Renal pelvis (tissue), 4 donors: Measurements from ENCODE around the gene C5orf15. TPM values are rescaled to one million over a fixed set of nuclear protein-coding genes. Genes with fewer than 3 reads are reported as not detected.
"Not testable (repeated sequence)": the region's sequence is repeated elsewhere in the genome, so short reads cannot be mapped to it uniquely, and the experiment has no call there.

Experiments used
- DNase-seq: peaks from one replicate; pipeline ENCODE4 v3.0.0-alpha.2; 2013
- polyA plus RNA-seq, 3 donors: library from polyadenylated mRNA; unstranded; fragments of 120-200 nt; gene quantifications; one replicate each; pipeline ENCODE4 v1.2.1, GENCODE V29; 2013; ENCODE audit not compliant: insufficient read length in 3 of 3

C5orf15 gene
- polyA plus RNA-seq, 3 donors, result 131 to 142 (median 132) TPM

DNA sequence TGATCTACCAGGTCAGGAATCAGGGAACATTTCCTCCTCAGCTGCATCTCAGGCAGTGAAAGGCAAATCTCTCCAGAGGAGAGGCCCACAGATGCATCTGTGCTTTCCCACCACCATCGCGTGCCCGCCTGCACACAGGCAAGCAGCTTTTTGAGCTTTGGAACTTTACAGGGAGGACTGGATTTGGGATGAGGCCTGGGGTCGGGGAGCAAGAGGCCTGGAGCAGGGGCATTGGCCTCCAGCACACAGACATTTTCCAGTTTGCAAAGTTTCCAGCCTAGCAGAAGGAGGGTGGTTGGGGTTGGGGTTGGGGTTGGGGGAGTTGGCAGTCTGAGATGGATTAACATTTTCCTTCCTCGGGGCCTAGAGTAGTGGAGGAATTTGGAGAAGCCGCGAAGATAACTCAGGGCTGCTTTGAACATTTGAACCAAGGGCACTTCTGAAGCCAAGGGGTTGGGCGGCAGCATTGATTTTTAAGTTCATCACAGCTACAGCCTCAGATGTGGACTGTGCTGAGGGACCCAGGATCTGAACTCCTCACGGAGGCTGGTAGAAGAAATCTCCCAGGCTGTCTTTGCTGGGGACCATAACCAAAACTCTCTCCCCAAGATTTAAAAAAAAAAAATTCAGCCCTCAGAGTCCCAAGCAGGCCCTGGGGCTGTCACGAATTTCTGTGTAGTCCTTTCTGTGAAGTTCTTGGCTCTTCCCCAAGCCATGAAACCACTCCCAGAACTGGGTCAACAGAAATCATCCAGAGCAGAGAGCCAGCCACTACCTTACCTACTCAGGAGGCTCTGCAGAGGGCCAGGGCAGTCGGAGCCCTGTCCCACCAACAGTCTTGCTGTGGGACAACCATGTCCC, 25.6 kb downstream of the C5orf15 start:
- DNase-seq, result no peak

DNA sequence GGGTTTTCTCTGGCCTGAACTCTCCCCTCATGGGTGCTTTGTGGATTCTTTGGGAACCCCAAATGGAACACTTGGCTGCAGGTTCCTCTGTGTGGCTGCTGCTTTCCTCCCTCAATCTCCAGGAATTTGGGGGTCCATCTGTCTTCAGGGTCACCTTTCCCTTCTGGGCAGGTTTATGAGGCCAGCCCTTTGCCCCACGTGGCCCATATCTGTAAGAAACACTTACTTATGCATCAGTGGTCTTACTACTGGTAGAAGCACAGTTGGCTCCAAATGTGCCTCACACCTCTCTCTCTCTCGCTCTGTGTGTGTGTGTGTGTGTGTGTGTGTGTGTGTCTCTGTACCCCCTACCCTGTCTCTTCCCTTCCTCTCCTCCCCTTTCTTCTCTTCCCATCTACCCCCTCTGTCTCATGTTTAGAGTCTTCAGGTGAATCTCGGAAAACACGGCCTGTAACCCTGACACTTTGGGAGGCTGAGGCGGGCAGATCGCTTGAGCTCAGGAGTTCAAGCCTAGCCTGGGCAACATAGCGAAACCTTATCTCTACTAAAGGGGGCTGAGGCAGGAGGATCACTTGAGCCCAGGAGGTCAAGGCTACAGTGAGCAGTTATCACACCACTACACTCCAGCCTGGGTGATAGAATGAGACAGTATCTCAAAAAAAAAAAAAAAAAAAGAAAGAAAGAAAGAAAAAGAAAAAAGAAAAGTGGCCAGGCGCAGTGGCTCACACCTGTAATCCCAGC, 26.8 kb downstream of the C5orf15 start:
- DNase-seq, result no peak

DNA sequence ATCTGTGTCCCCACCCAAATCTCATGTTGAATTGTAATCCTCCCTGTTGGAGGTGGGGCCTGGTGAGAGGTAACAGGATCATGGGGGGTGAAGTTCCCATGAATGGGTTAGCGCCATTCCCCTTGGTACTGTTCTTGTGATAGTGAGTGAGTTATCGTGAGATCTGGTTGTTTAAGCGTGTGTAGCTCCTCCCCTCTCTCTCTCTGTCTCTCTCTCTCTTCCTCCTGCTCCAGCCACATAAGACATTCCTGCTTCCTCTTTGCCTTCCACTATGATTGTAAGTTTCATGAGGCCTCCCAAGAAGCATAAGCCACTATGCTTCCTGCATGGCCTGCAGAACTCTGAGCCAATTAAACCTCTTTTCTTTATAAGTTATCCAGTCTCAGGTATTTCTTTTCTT, 28.8 kb downstream of the C5orf15 start:
- DNase-seq, result no peak

DNA sequence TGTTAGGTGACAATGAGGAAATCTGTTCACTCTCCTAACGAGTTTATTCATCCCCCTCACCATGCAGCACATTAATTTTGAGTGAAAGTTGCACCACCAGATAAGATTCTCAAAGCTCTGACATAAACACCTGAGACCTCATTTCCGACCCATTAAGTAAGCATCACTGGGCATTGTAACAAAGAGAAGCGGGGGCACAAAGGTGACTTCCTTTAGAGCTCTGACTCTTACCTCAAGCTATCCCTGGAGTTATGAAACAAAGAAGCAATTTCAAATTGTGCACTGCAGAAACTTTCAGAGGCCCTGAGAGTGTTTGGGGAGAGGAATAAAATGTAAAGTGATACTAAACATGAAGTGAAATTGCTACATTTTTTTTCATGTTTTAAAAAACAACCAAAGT, 29.5 kb downstream of the C5orf15 start:
- DNase-seq, result no peak

DNA sequence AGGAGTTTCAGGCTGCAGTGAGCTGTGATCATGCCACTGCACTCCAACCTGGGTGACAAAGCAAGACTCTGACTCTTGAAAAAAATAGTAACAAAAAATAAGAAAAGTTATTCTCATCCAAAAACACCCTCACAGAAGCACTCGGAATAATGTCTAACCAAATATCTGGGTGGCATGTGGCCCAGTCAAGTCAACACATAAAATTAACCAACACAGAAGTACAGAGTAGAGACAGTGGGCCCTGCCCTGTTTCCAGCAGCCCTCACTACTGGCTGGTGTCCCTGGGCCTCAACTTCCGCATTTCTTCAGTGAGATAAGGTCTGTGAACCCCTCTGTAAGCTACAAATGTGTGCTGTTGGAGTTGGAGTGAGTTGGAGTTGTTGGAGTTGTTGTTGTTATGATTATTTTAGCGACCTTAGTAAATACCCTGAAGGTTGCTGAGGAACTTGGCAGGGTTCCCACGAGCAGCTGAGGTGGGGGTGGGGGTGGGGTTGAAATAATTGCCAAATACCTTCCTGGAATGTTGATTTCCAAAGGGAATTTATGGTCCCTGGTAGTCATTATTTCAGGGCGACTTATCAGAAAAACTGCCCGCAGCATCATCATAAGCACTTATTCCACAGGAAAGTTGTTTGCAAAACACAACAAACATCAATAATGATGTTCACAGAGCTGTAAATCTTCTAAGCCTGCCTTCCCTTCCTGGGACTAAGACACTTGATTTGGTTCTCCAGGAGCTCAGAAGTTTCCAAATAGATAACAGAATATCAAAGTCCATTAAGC, 30.2 kb downstream of the C5orf15 start:
- DNase-seq, result no peak

DNA sequence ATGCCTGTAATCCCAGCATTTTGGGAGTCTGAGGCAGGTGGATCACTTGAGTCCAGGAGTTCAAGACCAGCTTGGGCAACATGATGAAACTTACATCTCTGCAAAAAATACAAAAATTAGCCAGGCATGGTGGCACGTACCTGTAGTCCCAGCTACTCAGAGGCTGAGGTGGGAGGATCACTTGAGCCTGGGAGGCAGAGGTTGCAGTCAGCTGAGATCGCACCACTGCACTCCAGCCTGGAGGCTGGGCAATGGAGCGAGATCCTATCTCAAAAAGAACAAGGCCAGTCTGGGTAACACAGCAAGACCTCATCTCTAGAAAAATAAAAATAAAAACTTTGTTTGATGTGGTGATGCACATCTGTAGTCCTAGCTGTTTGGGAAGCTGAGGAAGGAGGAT, 30.8 kb downstream of the C5orf15 start:
- DNase-seq, result not testable (repeated sequence)

DNA sequence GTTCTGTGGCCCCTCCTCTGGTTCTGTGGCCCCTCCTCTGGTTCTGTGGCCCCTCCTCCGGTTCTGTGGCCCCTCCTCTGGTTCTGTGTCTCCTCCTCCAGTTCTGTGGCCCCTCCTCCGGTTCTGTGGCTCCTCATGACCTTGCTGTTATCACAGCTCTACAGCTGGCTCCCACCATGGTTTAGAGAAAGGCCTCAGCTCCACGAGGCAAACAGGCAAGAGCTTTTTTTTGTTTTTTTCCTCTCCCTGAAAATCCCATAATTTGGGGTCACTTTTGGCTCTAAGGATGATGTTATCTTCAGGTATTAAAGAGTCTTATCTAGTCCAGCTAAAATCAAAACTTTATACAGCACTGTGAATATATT, 31.8 kb downstream of the C5orf15 start:
- no peak for DNase-seq

DNA sequence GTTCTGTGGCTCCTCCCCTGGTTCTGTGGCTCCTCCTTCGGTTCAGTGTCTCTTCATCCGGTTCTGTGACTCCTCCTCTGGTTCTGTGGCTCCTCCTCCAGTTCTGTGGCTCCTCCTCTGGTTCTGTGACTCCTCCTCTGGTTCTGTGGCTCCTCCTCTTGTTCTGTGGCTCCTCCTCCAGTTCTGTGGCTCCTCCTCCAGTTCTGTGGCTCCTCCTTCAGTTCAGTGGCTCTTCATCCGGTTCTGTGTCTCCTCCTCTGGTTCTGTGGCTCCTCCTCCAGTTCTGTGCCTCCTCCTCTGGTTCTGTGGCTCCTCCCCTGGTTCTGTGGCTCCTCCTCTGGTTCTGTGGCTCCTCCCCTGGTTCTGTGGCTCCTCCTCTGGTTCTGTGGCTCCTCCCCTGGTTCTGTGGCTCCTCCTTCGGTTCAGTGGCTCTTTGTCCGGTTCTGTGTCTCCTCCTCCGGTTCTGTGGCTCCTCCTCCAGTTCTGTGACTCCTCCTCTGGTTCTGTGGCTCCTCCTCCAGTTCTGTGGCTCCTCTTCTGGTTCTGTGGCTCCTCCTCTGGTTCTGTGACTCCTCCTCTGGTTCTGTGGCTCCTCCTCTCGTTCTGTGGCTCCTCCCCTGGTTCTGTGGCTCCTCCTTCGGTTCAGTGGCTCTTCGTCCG, 32.3 kb downstream of the C5orf15 start:
- DNase-seq, result not testable (repeated sequence)

DNA sequence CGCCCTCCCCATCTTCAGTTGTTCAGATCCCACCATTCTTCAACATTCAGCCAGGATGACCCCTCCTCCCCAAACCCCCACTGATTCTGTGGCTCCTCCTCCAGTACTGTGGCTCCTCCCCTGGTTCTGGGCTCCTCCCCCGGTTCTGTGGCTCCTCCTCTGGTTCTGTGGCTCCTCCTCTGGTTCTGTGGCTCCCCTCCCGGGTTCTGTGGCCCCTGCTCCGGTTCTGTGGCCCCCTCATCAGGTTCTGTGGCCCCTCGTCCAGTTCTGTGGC, 32.8 kb downstream of the C5orf15 start:
- DNase-seq, result no peak

DNA sequence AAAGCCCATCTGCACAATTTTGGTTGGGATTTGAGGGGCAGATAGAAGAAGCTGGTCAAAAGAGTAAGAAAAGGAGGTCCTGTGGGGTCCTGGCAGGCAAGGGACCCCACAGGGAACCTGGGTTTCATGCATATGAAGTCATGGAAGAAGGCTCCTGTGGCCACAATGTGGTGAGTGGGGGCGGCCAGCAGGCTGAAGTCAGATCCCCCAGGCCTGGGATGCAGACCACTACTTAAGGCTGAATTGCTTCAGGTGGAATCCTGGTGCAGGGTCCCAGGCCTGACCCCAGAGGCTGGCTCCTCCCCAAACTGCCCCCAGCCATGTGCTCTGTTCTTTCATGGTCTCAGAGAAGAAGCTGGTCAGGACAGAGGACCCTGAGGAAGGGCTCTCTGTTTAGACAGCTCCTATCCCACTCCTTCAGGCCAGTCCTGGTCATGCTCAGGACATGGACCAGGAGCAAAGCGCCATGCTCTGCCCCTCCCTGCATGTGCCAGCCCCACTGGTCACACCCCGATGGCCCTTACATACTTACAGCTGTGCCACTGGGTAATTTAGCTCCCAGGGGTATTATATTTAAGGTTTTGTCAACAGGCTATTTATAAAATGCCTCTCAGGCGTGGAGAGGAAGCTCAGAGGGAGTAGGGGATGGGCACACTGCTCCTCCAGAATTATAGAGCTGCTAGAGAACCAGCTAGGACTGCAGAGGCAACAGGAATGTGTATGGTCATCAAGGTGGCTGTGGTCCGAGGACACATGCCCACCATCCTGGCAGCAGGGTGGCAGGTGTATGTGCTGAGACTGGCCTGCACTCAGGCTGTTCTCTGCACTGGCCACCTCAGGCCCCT, 33.4 kb downstream of the C5orf15 start:
- DNase-seq, result no peak

DNA sequence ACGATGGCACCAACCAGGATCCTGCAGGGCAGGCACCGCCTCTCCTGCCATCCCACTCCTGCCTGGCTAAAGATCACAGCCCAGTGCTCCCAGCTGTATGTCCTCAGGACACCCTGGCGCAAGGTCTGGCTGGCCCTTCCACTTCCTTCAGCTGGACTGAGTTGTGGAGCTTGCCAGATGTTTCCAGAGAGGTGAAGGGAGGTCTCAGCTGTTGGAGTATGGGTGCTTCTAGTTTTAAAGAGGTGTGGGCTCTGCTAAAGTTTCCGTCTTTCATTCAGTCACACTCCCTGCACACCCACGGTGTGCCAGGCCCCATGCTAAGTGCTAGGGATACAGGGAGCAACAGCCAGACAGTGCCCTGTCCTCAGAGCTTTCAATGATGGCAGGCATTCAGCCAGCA, 34.1 kb downstream of the C5orf15 start:
- DNase-seq, result no peak

DNA sequence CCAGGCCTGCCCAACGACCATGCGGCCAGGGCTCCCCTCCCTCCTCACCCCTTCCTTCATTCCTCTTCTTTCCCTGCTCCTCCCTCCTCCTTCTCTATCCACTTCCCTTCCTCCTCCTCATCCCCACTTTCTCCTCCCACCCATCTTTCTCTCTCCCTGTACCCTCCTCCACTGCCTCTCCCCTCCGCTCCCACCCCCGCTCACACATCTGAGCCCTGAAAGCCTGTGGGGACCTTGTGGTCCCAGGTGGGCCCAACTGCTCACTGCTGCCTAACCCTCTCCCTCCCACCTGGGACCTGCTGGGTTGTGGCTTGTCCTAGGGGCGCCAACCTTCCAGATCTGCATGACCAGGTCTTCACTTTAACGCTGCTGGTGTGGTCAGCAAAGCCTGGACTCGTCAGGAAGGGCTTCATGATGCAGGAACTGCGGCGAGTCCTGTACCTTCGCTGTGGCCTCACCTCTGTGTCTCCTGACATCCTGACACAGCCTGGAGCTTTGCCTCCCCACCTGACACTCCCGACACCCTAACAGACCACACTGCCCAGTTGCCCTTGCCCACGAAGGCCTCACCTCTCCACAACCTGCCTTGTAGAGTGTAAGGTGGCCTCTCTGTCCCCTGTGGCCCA, 34.6 kb downstream of the C5orf15 start:
- DNase-seq, result no peak

DNA sequence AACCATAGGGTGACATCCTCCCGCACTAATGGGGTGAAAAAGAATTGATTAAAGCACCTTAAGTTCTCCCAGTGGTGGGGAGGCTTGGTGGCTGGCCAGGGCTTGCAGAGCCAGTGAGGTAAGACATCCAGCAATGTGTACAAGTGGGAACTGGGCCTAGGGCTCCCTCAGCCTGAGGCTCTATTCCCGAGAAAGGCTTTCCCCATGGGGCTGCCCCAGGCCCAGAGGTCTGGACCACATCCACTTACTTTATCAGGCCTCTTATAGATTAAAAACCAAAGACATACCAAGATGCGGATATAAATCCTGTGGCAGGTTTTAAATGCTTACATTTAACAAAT, 35.3 kb downstream of the C5orf15 start:
- no peak for DNase-seq

DNA sequence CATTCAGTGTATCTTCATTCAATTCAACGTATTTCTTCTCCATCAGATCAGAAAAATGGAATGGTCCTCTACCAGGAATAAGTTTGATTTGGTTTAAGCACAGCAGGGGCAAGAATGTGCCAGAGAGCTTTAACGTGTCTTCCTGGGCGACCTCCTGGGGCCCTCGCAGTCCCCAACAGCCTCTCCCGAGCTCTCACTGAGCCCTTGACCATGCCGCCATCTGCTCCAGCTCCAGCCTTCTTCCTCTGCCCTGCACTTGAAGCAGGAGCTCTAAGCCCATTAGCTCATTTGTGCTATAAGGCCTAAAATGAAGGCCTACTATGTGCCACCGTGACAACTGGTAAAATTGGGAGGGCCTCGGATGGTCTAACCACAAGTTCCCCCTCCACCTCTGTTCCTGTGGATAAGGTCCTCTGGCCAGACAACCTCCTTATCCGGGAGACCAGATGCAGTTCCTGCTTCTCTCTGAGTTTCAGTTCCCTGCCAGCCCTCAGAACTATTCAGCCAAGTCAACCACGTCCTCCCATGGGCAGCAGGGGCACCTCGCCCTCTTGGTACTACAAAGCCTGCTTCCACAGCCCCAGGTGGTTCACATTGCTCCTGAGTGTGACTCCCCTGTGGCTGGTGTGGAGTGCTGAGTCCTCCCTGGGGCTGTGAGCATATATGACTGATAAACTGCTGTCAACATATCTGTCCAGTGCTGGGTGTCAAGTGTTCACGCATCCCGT, 35.8 kb downstream of the C5orf15 start:
- no peak for DNase-seq

DNA sequence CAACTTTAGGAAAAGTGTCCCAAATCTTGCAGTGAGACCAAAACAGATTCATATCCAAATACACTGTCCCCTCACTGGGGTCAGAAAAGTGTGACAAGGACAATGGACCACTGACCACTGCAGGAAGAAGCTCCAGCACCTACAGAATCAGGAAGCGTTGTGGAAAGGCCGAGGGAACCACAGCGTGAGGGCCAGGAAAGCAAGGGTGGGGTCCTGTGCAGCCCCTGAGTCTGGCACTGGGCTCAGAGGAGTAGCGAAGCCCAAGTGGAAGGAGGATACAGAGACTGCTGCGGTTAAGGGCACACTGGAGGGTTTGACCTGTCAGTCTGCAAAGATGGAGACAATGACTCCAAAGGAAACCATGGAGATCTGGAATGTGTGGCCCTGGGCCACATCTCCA, 36.9 kb downstream of the C5orf15 start:
- no peak for DNase-seq

DNA sequence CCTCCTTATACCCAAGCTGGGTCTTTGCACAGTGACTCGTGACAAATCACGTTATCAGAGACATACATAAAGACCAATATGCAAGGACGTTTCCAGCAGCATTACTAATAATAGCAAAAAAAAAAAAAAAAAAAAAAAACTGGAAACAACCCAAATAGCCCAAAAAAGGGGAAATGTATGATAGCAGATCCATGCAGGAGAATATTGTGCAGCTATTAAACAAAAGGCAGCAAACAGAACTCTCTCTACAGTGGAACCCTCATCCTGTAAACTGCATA, 37.7 kb downstream of the C5orf15 start:
- DNase-seq, result no peak

DNA sequence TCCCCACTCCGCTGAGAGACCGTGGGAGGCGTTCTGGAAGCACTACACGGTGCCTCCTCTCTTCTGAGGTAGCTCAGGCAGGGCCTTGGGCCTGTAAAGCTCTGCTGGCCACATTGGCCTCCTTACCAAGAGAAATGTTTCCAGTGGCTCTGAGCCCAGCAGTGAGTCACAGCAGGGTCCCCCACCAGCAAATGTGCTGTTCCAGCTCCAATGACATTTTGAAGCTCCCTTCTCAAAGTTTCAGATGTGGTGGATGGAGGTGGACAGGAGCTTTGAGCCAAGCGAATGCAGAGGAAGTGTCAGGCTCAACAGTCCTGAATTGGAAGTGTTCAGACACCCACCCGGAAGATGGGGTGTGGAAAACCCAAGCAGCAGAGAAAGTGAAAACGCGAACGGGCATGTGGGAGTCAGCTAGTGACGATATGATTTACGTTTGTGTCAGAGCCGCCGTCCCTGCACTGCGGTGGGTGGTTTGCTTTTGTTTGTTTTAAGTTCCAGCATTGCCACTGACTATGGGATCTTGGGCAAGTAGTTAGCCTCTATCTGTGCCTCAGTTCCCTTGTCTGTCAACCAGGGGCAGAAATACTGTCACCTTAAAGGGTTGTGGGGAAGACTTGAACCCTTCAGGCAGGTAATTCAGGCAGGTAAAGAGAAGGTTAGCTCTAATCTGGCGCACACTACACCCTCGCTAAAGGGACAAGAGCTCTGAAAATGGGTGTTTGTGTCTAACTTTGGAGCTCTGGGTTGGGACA, 38.2 kb downstream of the C5orf15 start:
- no peak for DNase-seq

DNA sequence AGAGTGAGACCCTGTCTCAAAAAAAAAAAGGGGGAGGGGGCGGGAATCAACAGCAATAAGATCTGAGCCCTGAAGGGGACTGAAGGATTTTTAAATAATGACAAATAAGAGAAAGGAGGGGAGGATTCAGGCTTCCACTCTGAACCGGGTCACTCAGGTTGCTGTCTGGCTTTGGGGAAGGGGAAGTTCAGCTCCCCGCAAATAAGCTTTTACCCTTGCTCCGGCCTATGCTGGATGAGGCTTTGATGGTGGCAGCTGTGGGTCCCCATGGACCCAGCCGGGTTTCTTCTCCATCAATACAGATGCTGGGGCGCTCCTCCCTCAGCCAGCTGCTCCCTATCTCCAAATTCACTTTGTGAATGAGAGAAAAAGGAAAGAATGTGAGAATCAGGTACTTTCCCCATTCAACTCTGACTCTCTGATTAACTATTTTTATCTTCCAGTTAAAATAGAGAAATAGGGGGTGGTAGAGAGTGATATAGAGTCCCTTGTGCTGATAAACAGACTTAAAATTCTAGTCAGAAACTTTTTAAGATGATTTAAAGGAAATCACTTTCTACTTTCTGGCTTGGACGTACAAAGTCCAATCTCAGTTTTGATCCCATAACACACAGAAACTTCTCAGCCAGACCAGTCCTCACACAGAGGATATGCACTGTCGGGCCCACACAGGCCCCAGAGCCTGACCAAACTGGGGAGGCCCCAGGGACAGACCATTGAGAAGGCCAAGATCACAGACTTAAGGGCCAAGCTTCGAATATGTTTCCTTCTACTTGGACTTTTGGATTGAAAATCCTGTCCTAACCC, 39.6 kb downstream of the C5orf15 start:
- no peak for DNase-seq
